ENCODE results near the gene TFF3. TPM values are rescaled to one million over a fixed set of nuclear protein-coding genes. Genes with fewer than 3 reads are reported as not detected.
A peak's percentile ranks its signal among the peaks of the same experiment; 100 is the strongest.

TFF3 gene
- polyA plus RNA-seq, 3 donors, result 0.07 TPM; not detected in 2

GRCh38 chr21:42314616-42315295 lies 453 bp downstream of the TFF3 start:
- peaks cover 13 to 19% of the 10 kb centered on the region in 2 donors for H3K4me1 ChIP-seq (ENCODE audit: control insufficient read depth in 1 of 2, insufficient read depth in 2 of 2, low read length in 2 of 2)
- no peaks in the 10 kb centered on the region for H3K9me3 Mint-ChIP-seq
- H4K20me1 ChIP-seq (ENCODE audit: insufficient read depth, low read length), result no peaks in the 10 kb centered on the region
- H3K4me3 ChIP-seq (replicated peaks in 1 of 3; ENCODE audit: low read depth in 2 of 3, low read length in 3 of 3), result no peak overlapping the region
- H3K4me1 Mint-ChIP-seq, result peaks cover 15% of the 10 kb centered on the region
- no peak for DNase-seq
- intact Hi-C loops (cut with micrococcal nuclease), result no loop called here
- H2AFZ ChIP-seq (ENCODE audit: insufficient read depth, low read depth, low read length, poor library complexity, severe bottlenecking), result no peak overlapping the region
- H3K4me3 Mint-ChIP-seq, result no peak overlapping the region
- peaks cover 0 to 4% (median 1%) of the 10 kb centered on the region in 3 donors for H3K27me3 Mint-ChIP-seq (ENCODE audit: low read depth in 3 of 3)
- no peaks in the 10 kb centered on the region for H3K36me3 Mint-ChIP-seq
- no peaks in the 10 kb centered on the region for H3K79me2 ChIP-seq (ENCODE audit: insufficient read depth, low read length)
- H3K27ac ChIP-seq (ENCODE audit: low read depth in 1 of 2, low read length in 2 of 2), result no peak overlapping the region
- H3K36me3 ChIP-seq (replicated peaks in 1 of 2; ENCODE audit: control insufficient read depth in 1 of 2, insufficient read depth in 2 of 2, low read length in 2 of 2), result no peaks in the 10 kb centered on the region
- H3K27me3 ChIP-seq (ENCODE audit: control insufficient read depth in 2 of 2, insufficient read depth in 2 of 2, low read length in 2 of 2), result no peaks in the 10 kb centered on the region
- H3K9me3 ChIP-seq (replicated peaks in 1 of 2; ENCODE audit: control insufficient read depth in 1 of 2, insufficient read depth in 1 of 2, low read length in 2 of 2), result no peaks in the 10 kb centered on the region
- no peak overlapping the region for H3K9ac ChIP-seq (ENCODE audit: insufficient read depth, low read length, poor library complexity, severe bottlenecking)
- H3K27ac Mint-ChIP-seq, result no peak overlapping the region
- no peak for TF ChIP-seq CTCF (IDR thresholded peaks at IDR 0.05)
- 80% methylated on average over 3 of the region's 6 CpGs for WGBS (ENCODE audit: insufficient coverage)
- H3K4me2 ChIP-seq (replicated peaks; ENCODE audit: extremely low read depth, low read length, poor library complexity, severe bottlenecking), result no peak overlapping the region

DNA sequence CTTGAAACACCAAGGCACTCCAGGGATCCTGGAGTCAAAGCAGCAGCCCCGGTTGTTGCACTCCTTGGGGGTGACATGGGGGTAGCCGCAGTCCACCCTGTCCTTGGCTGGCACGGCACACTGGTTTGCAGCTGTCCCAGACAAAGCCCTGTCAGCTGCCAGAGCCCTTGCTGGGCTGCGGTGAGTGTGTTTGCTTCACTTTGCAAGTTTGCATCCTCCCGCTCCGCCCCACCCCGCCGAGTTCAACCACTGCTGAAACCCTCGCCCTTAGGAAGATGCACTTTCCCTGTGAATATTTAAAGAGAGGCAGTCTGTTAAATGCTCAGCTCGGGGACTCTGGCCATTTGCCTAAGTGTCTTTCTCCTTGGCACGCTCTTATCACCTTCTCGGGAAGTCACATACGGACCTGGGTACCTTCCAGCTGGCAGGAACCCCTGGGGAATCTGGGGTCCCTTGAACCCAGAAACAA lies 1.7 kb downstream of the TFF3 start:
- H3K4me3 ChIP-seq (replicated peaks in 1 of 3; ENCODE audit: low read depth in 2 of 3, low read length in 3 of 3), result no peak overlapping the region
- H3K27ac ChIP-seq (ENCODE audit: low read depth in 1 of 2, low read length in 2 of 2), result no peak overlapping the region
- H3K9ac ChIP-seq (ENCODE audit: insufficient read depth, low read length, poor library complexity, severe bottlenecking), result peak overlapping the region; percentile 21
- WGBS (ENCODE audit: insufficient coverage), result 93% methylated on average over 8 of the region's 13 CpGs
- peaks cover 15 to 19% of the 10 kb centered on the region in 2 donors for H3K4me1 ChIP-seq (ENCODE audit: control insufficient read depth in 1 of 2, insufficient read depth in 2 of 2, low read length in 2 of 2)
- intact Hi-C loops (cut with micrococcal nuclease), result no loop called here
- DNase-seq, result no peak
- no peak overlapping the region for H3K4me2 ChIP-seq (replicated peaks; ENCODE audit: extremely low read depth, low read length, poor library complexity, severe bottlenecking)
- no peaks in the 10 kb centered on the region for H3K27me3 ChIP-seq (ENCODE audit: control insufficient read depth in 2 of 2, insufficient read depth in 2 of 2, low read length in 2 of 2)
- H3K27me3 Mint-ChIP-seq (ENCODE audit: low read depth in 3 of 3), result peaks cover 0 to 3% (median 1%) of the 10 kb centered on the region in 3 donors
- H3K36me3 ChIP-seq (replicated peaks in 1 of 2; ENCODE audit: control insufficient read depth in 1 of 2, insufficient read depth in 2 of 2, low read length in 2 of 2), result no peaks in the 10 kb centered on the region
- H3K27ac Mint-ChIP-seq, result no peak overlapping the region
- H3K36me3 Mint-ChIP-seq, result no peaks in the 10 kb centered on the region
- no peaks in the 10 kb centered on the region for H3K9me3 Mint-ChIP-seq
- H3K9me3 ChIP-seq (replicated peaks in 1 of 2; ENCODE audit: control insufficient read depth in 1 of 2, insufficient read depth in 1 of 2, low read length in 2 of 2), result no peaks in the 10 kb centered on the region
- peaks cover 15% of the 10 kb centered on the region for H3K4me1 Mint-ChIP-seq
- H3K4me3 Mint-ChIP-seq, result no peak overlapping the region
- no peak for TF ChIP-seq CTCF (IDR thresholded peaks at IDR 0.05)
- no peak overlapping the region for H2AFZ ChIP-seq (ENCODE audit: insufficient read depth, low read depth, low read length, poor library complexity, severe bottlenecking)
- no peaks in the 10 kb centered on the region for H3K79me2 ChIP-seq (ENCODE audit: insufficient read depth, low read length)
- no peaks in the 10 kb centered on the region for H4K20me1 ChIP-seq (ENCODE audit: insufficient read depth, low read length)
